22Rv1 (cell line): ENCODE measurements around the gene CBLB.

Experiments
- H3K27ac ChIP-seq: fragments of 450-650 bp; 2 replicates; pipeline ENCODE4 v1.5.1; 2017
- ZFX ChIP-seq: fragments of 450-650 bp; IDR thresholded peaks from 2 replicates; pipeline ENCODE4 v1.6.1; 2017; ENCODE audit warnings: antibody characterized with exemption, borderline replicate concordance
- TF ChIP-seq, protein P1 (sequence below): fragments of 450-650 bp; IDR thresholded peaks from 2 replicates; pipeline ENCODE4 v1.5.1; 2017; ENCODE audit warnings: mild to moderate bottlenecking

Gene CBLB

DNA sequence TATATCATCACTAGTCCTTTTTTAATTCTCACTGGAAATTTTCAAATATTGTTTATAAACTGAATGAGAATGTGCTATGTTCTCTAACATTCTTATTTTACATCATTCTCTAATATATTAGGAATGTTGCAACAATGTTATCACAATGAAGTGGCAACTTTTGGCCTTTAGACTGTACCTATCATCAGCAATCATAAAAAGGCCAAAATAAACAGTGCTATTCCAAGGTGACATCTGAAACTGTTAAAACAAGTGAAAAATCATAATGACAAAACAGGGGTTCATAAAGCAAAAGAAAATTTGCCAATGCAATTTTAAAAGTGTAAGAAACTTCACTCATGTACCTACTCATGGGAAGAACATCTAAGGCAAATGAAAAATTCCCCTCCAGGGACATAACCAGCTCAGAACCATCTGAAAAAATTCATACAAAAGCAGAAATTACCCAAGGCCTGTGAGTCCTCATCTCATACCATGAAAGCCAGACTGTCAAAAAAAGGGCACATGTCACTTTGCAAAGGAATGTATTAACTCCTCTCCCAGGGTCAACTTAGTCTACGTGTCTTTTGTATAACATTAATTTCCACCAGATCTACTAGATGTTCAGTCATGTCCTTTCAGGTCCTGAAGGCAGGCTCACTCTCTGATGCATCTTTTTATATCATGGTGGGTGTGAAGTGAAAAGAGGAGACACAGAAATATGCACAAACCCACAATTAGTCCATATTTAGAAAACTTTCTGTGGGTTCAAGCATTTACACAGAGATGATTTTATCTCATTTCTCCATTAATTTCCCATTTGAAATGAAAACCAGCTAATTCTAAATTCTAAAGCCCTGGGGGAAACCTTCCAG lies 211.9 kb downstream of the CBLB start:
- TF ChIP-seq, protein P1, sequence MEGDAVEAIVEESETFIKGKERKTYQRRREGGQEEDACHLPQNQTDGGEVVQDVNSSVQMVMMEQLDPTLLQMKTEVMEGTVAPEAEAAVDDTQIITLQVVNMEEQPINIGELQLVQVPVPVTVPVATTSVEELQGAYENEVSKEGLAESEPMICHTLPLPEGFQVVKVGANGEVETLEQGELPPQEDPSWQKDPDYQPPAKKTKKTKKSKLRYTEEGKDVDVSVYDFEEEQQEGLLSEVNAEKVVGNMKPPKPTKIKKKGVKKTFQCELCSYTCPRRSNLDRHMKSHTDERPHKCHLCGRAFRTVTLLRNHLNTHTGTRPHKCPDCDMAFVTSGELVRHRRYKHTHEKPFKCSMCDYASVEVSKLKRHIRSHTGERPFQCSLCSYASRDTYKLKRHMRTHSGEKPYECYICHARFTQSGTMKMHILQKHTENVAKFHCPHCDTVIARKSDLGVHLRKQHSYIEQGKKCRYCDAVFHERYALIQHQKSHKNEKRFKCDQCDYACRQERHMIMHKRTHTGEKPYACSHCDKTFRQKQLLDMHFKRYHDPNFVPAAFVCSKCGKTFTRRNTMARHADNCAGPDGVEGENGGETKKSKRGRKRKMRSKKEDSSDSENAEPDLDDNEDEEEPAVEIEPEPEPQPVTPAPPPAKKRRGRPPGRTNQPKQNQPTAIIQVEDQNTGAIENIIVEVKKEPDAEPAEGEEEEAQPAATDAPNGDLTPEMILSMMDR, result no peak
- TF ChIP-seq ZFX, result no peak
- H3K27ac ChIP-seq, result no peak overlapping the region

DNA sequence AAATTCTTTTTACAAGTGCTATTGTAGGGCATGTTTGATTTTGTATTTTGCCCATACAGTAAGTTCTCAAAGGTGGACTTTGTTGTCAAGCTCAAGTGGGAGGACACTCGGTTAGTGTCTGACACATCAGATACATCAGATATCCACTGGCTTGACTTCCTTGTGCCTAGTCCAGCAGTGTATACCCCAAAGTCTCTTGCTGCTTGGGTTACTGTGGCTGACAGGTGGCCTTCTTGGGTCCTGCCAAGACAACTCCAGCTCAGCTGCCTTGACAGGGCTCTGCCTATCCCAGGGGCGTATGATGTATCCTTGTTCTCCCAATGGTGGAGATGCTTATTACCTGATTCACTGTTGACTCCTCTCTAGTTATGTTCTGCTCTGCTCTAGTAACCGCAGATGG lies 214.9 kb downstream of the CBLB start:
- H3K27ac ChIP-seq, result no peak overlapping the region
- TF ChIP-seq, protein P1, result no peak
- no peak for TF ChIP-seq ZFX

DNA sequence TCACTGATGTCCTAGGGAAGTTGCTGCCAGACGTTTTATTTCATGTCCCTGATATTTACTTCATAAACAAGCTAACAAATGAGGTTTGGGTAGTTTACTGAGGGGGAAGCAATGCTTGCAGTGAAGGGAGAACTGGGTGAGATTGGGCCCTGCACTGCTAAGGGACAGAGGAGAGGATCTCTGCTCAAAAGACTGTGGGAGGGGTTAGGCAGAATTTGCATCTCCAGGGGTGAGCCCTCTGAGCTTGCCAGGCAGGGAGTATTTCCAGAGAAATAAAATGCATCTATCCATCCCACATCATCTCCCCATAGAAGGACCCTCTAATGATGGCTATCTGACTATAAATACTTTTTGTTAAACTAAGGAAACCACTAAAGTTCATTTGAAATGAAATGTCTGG lies 215.6 kb downstream of the CBLB start:
- TF ChIP-seq ZFX, result no peak
- TF ChIP-seq, protein P1, result no peak
- H3K27ac ChIP-seq, result no peak overlapping the region

DNA sequence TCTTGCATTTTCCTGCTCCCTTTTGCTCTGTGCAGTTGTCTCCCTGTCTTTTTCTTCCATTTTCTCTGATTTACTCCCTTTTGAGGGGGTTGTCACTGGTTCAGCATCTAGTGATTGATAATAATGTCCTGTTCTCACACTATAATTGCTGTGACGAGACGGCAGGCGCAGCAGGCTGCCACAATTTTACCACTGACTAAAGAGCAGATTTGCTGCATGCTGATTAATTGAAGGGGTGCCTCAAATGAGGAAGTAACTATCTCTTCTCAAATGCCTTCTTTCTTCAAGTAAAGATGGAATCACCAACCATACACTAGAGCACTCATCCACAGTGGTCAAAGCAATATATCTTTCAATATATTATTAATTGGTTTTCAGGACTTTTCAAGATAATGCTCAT lies 219.3 kb downstream of the CBLB start:
- no peak for TF ChIP-seq ZFX
- TF ChIP-seq, protein P1, result no peak
- no peak overlapping the region for H3K27ac ChIP-seq

DNA sequence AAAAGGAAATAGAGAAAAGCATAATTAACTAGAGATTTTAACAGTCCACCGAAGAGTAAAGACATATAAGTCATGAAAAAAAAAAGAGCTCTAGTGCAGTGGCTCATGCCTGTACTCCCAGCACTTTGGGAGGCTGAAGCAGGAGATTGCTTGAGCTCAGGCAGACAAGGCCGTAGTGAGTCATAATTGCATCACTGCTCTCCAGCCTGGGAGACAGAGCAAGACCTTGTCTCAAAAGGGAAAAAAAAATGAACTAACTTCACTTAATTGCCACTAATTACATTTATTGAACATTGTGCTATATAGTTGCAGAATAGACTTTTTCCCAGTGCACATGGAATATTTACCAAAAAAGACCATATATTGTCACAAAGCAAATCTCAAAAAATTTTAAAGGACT lies 221.8 kb downstream of the CBLB start:
- no peak overlapping the region for H3K27ac ChIP-seq
- TF ChIP-seq, protein P1, result no peak
- no peak for TF ChIP-seq ZFX

DNA sequence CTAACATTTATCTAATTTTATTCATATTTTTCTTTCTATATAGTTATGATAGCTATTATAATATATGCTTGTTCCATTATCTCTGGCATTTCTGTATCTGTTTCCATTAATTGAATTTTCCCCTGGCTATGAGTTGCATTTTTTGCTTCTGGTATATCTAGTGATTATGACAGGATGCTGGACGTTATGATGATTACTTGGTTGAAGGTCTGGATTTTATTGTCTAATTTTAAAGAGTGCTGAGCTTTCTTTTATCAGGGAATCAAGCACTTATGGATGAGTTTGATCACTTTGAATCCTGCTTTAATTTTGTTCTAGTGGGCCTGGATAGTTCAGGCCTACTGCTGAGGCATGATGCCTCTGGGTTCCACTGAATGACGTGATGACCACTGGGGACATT lies 229.7 kb downstream of the CBLB start:
- TF ChIP-seq, protein P1, result no peak
- TF ChIP-seq ZFX, result no peak
- no peak overlapping the region for H3K27ac ChIP-seq

DNA sequence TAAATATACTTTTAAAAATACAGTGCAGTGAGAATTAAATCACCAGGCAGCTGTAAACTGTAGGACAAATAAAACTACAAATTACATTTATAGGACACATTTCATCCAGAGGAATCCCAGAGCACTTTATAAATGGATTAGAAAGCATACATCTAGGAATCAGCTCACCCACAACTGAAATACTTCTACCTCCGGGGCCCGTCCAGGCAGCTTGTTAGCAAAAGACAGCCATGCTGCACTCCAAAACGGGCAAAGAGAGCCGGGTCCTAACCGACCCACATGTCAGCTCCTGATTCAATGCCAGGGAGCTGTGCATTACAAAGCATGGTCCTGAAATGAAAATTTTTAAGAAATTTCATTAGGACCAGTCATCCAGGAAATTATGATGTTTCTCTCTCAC lies 234.1 kb downstream of the CBLB start:
- TF ChIP-seq, protein P1, result no peak
- no peak for TF ChIP-seq ZFX
- no peak overlapping the region for H3K27ac ChIP-seq
